DMS 273 (cell line): ENCODE data around the gene LSM5.
A peak's percentile ranks its signal among the peaks of the same experiment; 100 is the strongest.
"Not testable (repeated sequence)": the region's sequence is repeated elsewhere in the genome, so short reads cannot be mapped to it uniquely, and the experiment has no call there.

Source experiments
- DNase-seq: peaks from one replicate; lab custom pipeline; 2025; ENCODE audit not compliant: unreplicated experiment; lab: John Stamatoyannopoulos, UW

LSM5 gene

DNA sequence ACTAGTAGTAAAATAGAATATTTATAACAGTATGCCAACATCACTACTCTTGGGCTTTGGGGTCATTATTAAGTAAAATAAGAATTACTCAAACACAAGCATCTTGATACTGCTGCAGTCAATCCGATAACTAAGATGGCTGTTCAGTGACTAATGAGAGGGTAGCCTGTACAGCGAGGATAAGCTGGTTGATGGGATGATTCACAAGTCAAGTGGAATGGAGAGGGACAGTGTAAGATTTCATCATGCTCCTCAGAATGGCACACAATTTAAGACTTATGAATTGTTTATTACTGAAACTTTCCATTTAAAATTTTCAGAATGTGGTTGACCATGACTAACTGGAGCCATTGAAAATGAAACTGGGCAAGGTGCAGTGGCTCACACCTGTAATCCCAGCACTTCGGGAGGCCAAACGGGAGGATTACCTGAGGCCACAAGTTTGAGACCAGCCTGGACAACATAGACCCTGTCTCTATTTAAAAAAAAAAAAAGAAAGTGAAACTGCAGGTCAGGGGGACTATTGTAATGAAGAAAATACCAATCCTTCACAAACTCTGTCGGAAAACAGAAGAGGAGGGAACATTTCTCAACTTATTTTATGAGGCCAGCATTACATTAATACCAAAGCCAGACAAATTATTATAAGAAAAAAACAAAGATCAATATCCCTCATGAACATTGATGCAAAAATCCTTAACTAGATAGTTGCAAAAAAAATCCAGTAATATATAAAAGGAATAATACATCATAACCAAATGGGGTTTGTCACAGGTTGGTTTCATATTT is 16.3 kb upstream of the LSM5 start:
- DNase-seq, result no peak

DNA sequence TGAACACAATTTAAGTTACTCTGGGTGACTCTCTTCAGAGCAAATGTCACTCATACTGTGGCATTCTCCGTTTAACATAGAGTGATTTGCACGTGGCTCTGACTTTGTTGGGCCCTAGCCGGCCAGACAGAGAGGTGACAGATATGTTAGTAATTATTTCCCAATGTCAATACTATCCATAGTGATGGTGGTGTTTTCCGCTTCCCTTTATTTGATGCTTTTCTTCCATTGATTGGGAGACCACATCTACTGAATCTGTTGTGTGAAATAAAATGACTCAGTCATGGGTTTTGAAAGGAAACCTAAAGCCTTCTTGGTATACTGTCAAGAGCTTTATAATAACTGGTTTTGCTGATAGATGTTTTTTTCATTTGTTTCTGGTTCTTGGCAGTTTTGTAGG is 12.5 kb upstream of the LSM5 start:
- no peak for DNase-seq

DNA sequence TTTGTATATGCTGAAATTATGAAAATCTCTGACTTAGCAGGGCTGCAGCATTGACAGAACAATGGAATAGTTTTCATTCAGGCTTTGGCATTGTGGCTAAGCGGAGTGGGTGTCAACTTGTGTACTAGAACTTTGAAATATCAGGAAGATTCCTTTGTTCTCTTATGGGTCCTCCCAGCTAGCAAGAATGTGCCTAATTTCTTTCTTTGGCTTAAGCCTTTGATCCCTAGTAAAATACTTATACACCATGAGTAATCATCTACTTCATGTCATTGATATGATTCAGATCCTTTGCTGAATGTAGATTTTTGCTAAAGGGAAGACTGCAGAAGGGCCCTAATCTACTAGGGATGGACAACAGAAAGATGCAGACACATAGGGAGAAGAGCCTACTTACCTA is 11.3 kb upstream of the LSM5 start:
- DNase-seq, result no peak

DNA sequence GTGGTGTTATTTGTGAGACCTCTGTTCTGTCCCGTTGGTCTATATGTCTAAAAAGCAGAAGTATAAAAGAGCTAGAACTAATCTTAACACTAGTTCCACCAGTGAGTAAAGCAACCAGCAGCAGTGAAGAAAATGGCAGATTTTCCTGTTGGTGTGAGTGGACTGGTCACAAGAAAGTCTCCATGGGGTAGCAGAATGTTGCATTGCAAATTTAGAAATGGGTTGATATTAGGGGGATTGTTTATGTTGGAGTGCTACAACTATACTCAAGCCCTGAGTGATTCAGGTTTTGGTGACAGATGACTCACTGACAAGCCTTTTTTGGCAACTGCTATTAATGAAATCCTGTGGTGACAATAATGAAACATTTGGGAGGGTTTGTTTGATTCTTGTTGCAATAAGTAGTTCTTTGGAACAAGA is 10.8 kb upstream of the LSM5 start:
- DNase-seq, result peak; percentile 31

DNA sequence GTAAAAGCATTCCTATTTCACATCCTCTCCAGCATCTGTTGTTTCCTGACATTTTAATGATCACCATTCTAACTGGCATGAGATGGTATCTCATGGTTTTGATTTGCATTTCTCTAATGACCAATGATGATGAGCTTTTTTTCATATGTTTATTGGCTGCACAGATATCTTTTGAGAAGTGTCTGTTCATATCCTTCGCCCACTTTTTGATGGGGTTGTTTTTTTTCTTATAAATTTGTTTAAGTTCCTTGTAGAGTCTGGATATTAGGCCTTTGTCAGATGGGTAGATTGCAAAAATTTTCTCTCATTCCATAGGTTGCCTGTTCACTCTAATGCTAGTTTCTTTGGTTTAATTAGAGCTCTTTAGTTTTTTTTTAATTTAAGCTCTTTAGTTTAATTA is 10.0 kb upstream of the LSM5 start:
- not testable (repeated sequence) for DNase-seq

DNA sequence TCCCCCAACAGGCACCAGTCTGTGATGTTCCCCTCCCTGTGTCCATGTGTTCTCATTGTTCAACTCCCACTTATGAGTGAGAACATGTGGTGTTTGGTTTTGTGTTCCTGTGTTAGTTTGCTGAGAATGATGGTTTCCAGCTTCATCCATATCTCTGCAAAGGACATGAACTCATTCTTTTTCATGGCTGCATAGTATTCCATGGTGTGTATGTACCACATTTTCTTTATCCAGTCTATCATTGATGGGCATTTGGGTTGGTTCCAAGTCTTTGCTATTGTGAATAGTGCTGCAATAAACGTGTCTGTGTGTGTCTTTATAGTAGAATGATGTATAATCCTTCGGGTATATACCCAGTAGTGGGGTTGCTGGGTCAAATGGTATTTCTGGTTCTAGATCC is 9.6 kb upstream of the LSM5 start:
- DNase-seq, result not testable (repeated sequence)

DNA sequence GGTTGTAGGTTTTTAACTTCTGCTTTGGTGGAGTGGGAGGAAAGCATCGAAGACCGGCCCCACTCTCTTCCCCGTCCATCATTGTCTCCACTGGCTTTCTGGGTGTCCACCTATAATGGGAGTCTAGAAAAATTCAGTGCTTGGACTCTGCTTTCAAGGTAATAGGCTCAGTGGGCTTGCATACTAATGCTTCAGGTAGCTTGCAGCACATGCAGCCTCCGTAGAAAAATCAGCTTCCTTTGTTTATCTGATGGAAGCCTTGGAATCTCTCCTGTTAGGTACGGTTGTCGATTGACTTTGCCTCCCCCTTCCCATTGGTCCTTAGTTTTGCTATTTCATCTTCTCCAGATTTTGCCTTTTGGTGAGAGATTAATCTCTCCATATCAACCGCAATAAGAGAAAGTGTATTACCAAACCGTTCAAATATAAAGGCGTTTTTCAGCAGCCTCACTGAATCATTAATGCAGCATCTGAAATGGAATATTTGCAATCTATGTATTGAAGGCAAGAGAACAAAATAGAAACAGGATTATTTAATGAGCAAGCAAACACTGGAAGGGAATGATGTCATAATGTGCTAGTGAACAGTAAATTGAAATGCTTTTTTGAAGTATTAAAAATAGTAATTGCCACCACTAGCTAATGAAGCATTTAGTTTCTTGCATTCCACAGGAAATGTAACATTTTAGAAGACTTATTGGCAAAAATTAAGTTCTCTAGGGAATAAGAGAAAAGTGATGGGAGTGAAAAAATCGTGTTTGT is 6.1 kb upstream of the LSM5 start:
- DNase-seq, result peak; percentile 65

DNA sequence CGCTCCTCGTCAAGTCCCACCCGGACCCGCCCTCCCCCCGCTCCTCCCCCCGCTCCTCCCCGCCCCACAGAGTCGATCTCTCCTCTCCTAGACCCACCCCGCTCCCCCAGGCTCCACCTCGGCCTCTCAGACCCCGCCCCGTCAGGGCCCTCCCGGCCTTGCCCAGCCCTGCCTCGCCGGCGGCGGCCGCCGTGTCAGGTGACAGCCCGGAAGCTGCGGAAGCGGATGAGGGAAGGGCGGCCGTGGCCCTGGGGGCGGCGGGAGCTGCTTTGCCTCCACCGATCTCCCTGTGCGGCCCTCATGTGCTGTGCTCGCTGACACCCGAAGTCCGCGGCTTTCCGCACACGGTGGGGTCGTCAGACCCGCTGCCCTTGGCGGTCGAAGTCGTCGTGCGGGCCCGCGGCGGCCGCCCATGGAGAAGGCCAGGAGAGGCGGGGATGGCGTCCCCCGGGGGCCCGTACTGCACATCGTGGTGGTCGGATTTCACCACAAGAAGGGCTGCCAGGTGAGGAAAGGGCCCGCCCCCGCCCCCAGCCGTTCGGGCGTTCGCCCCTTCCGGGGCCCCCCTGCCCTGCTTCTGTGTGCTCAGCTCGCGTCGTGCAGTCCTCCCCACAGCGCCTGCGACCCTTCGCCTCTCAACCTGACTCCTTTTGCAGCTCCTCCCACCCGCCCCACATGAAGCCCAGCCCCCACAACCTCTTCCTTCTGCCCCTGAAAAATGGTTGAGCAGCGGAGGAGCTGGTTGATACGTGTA is 5.3 kb upstream of the LSM5 start, which contains the start of gene AVL9:
TSS of gene AVL9 (plus strand) at position 192 of the 754 bp plus-strand sequence. CDS start at position 413, 221 bp downstream.
- peak; percentile 99 for DNase-seq

DNA sequence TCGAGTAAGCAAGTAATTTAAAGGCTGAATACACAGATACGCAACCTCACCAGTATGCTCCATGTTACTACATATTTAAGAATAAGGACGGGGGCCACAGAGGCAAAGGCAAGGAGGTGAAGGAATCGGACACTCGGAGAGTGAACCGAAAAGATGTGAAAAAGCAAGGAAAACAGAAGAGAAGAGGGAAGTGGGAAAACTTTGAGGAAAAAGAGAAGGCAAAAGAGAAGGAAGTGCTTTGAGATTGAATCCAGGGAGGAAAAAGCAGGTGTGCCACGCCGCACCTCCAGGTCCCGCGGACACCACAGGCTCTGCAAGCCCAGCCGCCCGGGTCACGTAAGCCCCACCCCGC is 4.7 kb upstream of the LSM5 start:
- DNase-seq, result no peak

DNA sequence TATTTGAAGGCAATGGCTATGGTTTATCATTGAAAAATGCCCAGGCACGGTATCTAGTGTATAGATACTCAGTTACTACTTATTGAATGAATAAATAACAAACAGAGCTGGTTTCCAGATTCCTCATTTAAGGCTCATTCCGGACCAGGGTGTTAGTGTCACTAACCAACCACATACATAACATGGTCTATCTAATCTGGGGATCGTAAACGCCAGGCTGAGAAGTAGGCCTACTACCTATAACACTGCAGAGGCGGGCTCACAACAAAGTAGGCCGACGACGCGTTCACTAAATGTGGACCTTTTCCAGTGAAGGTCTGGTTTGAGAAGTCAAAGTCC is 423 bp downstream of the LSM5 start:
- no peak for DNase-seq

DNA sequence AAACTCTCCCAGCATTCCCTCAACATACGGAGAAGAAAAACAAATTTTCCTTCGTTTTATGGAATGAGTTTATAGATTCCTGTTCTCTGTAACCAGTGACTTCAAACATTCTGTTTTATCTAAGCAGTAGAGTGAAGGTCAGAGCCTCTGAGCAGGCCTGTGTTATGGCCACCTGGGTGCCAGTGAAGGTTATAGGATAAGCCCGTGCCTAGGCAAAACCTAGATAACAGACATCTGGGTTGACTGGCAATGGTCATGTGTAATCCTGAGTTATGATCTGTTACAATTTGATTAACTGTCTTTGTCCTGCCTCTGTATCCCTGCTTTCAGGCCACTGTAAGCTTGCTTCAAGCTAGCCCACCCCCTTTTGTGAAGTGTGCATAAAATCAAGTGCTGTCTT is 8.3 kb downstream of the LSM5 start:
- DNase-seq, result no peak

DNA sequence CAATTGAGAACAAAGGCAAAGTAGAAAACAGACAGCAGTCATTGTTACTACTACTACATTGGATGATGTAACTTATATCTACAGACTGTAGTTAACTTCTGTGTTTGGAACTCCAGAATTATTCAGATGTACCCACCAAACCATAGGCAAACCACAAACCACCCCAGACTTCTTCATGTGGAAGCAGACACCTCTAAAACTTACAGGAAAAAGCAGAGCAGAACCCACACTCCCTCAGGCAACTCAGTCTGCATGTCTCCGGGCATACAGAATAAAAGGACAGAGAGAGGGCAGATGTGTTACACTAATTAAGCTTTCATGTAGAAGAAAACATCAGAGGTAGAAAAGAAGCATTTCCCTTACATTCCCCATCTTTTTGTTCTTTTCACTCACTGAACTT is 9.0 kb downstream of the LSM5 start:
- DNase-seq, result no peak

DNA sequence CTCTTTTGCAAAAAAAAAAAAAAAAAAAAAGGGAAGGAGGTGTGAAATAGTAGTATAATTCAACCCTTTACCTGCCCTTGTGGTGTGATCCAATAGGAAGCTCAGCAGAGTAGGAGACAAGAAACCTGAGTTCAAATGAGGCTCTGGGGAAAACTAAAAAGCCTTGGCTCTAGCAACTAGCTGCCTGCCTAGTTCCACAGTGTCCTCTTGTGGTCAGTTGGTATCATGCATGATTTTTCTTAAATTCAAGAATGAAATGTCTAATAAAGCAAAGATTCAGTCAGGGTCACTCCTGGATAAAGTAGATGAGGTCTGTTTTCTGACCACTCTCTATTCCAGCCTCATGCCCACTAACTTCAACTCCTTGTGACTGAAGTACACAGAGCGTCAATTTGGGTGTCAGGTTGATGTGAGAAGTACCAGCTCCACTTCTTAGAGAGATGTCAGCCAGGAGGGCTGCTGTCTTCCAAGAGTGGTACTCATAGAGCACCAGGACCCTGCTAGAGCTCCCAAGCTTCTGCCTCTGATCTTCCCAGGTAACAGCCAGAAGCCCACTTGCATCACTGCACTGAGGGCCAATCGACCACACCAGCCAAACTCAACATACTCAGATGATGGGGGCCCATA is 10.5 kb downstream of the LSM5 start:
- DNase-seq, result peak; percentile 87

DNA sequence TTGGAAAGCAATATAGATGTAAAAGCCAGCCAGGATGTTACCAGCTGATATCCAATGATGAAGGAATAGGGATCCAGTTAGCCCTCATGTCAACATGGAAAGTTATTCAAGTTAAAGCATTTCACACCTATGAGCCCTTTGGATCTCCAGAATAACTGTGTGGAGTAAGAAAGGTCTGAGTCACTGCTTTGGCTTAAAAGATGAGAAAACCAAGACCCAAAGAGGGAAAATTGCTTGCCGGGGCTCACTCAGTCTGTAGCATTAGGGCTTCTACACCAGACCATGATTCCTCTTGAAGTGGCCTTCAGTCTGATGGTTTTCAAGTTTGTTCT is 12.6 kb downstream of the LSM5 start:
- no peak for DNase-seq

DNA sequence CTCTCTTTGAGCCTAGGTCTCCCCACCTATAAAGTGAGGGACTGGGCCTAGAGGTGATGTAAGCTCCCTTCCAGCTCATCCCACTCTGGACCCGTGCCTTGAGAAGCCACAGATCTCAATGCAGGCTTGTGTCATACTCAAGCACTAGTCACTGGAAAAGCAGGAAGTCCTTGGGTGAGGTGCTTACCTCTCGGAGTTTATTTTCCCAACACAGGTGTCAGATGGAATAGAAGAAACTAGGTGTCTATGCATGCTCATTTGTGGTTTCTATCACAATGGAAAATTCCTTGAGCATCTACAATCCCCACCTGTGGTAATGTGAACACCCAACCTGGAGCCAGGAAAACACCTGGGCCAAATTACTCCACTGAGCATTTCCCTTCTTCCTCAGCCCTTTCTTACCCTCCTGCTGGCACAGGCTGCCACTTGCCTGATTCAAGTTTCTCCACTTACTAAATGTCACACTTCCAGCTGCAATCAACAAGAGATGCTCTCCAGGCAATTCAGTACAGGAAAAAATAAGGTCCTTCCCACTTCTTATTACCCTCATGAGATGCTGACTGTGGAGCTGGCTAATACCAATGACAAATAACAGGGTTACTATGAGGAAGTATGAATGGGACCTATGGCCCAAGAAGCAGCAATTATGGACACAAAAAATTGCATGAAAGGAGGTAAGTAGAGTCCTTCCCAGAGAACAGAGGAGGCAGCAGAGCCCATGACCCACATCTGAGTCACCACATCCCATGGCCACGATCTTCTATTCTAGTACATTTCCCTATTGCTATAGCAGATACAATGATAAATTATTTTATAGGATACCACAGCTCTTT is 13.1 kb downstream of the LSM5 start:
- DNase-seq, result no peak

DNA sequence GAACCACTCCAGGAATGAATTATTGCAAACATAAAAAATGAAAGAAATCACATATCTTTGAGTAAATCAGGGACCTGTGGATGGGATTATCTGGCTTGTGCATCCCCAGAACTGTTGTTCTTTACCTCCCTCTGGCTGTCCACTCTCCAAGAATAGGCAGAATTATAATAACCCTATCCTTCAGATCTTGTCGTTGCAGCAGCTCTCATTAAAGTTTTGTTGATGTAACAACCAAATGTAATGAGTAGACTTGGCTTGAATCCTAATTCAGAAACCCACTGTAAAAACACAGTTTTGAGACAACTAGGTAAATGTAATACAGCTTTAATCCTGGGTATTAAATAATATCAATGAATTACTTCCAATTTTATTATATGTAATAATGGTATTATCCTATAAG is 16.2 kb downstream of the LSM5 start:
- DNase-seq, result no peak

DNA sequence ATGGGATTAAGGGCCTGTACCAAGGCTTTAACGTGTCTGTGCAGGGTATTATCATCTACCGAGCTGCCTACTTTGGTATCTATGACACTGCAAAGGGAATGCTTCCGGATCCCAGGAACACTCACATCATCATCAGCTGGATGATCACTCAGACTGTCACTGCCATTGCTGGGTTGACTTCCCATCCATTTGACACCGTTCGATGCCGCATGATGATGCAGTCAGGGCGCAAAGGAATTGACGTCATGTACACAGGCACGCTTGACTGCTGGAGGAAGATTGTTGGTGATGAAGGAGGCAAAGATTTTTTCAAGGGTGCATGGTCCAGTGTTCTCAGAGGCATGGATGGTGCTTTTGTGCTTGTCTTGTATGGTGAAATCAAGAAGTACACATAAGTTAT is 18.2 kb downstream of the LSM5 start:
- DNase-seq, result no peak

DNA sequence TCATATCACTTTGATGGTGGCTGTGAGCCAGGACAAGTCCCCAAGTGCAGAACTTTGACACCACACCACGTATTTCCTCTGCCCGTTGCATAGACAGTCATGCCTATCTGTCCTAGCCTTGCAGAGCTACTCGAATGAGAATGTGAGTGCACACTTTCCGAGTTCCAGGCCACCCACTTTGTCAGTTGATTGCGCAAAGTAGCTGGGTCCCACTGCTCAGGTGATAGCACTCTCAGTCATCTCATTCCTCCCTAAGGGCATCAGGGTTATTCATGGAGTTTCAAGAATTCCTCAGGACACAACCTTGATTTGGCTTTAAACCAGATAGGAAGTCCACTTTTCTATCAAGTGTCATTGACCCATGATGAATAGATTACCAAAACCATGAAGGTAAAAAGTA is 19.3 kb downstream of the LSM5 start:
- no peak for DNase-seq

DNA sequence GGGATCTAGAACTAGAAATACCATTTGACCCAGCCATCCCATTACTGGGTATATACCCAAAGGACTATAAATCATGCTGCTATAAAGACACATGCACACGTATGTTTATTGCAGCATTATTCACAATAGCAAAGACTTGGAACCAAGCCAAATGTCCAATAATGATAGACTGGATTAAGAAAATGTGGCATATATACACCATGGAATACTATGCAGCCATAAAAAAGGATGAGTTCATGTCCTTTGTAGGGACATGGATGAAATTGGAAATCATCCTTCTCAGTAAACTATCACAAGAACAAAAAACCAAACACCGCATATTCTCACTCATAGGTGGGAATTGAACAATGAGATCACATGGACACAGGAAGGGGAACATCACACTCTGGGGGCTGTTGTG is 20.2 kb downstream of the LSM5 start:
- DNase-seq, result not testable (repeated sequence)

DNA sequence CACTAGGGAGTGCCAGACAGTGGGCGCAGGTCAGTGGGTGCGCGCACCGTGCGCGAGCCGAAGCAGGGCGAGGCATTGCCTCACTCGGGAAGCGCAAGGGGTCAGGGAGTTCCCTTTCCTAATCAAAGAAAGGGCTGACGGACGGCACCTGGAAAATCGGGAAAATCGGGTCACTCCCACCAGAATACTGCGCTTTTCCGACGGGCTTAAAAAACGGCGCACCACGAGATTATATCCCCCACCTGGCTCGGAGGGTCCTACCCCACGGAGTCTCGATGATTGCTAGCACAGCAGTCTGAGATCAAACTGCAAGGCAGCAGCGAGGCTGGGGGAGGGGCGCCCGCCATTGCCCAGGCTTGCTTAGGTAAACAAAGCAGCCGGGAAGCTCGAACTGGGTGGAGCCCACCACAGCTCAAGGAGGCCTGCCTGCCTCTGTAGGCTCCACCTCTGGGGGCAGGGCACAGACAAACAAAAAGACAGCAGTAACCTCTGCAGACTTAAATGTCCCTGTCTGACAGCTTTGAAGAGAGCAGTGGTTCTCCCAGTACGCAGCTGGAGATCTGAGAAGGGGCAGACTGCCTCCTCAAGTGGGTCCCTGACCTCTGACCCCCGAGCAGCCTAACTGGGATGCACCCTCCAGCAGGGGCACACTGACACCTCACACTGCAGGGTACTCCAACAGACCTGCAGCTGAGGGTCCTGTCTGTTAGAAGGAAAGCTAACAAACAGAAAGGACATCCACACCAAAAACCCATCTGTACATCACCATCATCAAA is 25.4 kb downstream of the LSM5 start:
- DNase-seq, result not testable (repeated sequence)
